IMR-90 (cell line): ENCODE data around the gene KIAA1328. TPM values are rescaled to one million over a fixed set of nuclear protein-coding genes. Genes with fewer than 3 reads are reported as not detected.
"Not testable (repeated sequence)": the region's sequence is repeated elsewhere in the genome, so short reads cannot be mapped to it uniquely, and the experiment has no call there.

Experiments used
- ATAC-seq: fragments of 200-7000 bp; cut with Tn5 transposase; 2 replicates; pipeline ENCODE4 v1.9.1; 2020; ENCODE audit warnings: low read depth, mild to moderate bottlenecking, moderate library complexity
- BruUV-seq: library from RNA; stranded (reverse); fragments of 400-500 nt; replicated peaks from 2 replicates; lab custom pipeline; 2021; lab: Mats Ljungman, UMichigan
- CTCF ChIA-PET: fragments of 300-600 bp; formaldehyde crosslinking; extraction: SDS; loops from one replicate; lab custom pipeline; 2021; ENCODE audit warnings: antibody characterized with exemption; lab: Yijun Ruan, JAX
- POLR2A ChIA-PET: fragments of 300-600 bp; sonication (Branson Sonifier 250); formaldehyde crosslinking; loops from one replicate; lab custom pipeline; 2022; ENCODE audit warnings: antibody characterized with exemption; ENCODE audit not compliant: unreplicated experiment; lab: Charles Lee
- DNase-seq: peaks from one replicate; pipeline ENCODE4 v3.0.0; 2013
- H2AFZ ChIP-seq: replicated peaks from 2 replicates; pipeline ENCODE3; 2013; ENCODE audit warnings: low read length, mild to moderate bottlenecking; ENCODE audit not compliant: poor library complexity
- H2AK5ac ChIP-seq: 2 replicates; pipeline ENCODE4 v1.6.1; 2013; ENCODE audit warnings: low read depth, low read length, inconsistent platforms
- H2AK9ac ChIP-seq: replicated peaks from 2 replicates; pipeline ENCODE3; 2013; ENCODE audit warnings: mild to moderate bottlenecking, low read depth, low read length, moderate library complexity; ENCODE audit not compliant: poor library complexity
- H2BK120ac ChIP-seq: 2 replicates; pipeline ENCODE4 v1.6.1; 2013; ENCODE audit warnings: low read depth, low read length, inconsistent platforms
- H2BK15ac ChIP-seq: 3 replicates; pipeline ENCODE4 v1.6.1; 2013; ENCODE audit warnings: low read depth, low read length, inconsistent platforms
- H2BK20ac ChIP-seq: 2 replicates; pipeline ENCODE4 v1.6.1; 2013; ENCODE audit warnings: low read depth, mild to moderate bottlenecking, inconsistent platforms, low read length, moderate library complexity
- H2BK5ac ChIP-seq: 2 replicates; pipeline ENCODE4 v1.6.1; 2013; ENCODE audit warnings: mild to moderate bottlenecking, low read depth, low read length, inconsistent platforms; ENCODE audit not compliant: poor library complexity, severe bottlenecking
- H3K14ac ChIP-seq: replicated peaks from 2 replicates; pipeline ENCODE4 v1.6.1; 2013; ENCODE audit warnings: low read depth, low read length, inconsistent platforms
- H3K18ac ChIP-seq: 2 replicates; pipeline ENCODE4 v1.6.1; 2013; ENCODE audit warnings: low read depth, low read length, control low read depth
- H3K23ac ChIP-seq: 2 replicates; pipeline ENCODE4 v1.6.1; 2013; ENCODE audit warnings: low read depth, low read length, inconsistent platforms
- H3K27ac ChIP-seq: 2 replicates; pipeline ENCODE4 v1.5.1; 2013; ENCODE audit warnings: mild to moderate bottlenecking, control low read depth, low read length; ENCODE audit not compliant: insufficient read depth
- H3K27me3 ChIP-seq: 2 replicates; pipeline ENCODE4 v1.6.1; 2013; ENCODE audit warnings: low read length; ENCODE audit not compliant: control insufficient read depth, insufficient read depth
- H3K36me3 ChIP-seq: 2 replicates; pipeline ENCODE4 v1.6.1; 2013; ENCODE audit warnings: low read length, mixed read lengths; ENCODE audit not compliant: control insufficient read depth, insufficient read depth
- H3K4ac ChIP-seq: 2 replicates; pipeline ENCODE4 v1.6.1; 2013; ENCODE audit warnings: low read depth, low read length, inconsistent platforms
- H3K4me1 ChIP-seq: 2 replicates; pipeline ENCODE4 v1.6.1; 2013; ENCODE audit warnings: low read length, mixed read lengths; ENCODE audit not compliant: control insufficient read depth, insufficient read depth
- H3K4me2 ChIP-seq: 2 replicates; pipeline ENCODE4 v1.6.1; 2013; ENCODE audit warnings: low read depth, mild to moderate bottlenecking, control low read depth, low read length, moderate library complexity
- H3K4me3 ChIP-seq: 2 replicates; pipeline ENCODE4 v1.5.1; 2013; ENCODE audit warnings: low read depth, mild to moderate bottlenecking, control low read depth, low read length, moderate library complexity; ENCODE audit not compliant: insufficient read depth
- H3K56ac ChIP-seq: 2 replicates; pipeline ENCODE4 v1.6.1; 2013; ENCODE audit warnings: low read length, inconsistent platforms; ENCODE audit not compliant: insufficient read depth; ENCODE audit errors: extremely low read depth
- H3K79me1 ChIP-seq, 2 experiments: 2 replicates each; pipeline ENCODE4 v1.6.1; 2013; ENCODE audit warnings: low read length in 2 of 2, inconsistent platforms in 1 of 2, low read depth in 1 of 2
- H3K9ac ChIP-seq: 2 replicates; pipeline ENCODE4 v1.6.1; 2013; ENCODE audit warnings: low read depth, low read length, control low read depth
- H3K9me1 ChIP-seq: 2 replicates; pipeline ENCODE4 v1.6.1; 2013; ENCODE audit warnings: low read length, inconsistent platforms; ENCODE audit not compliant: insufficient read depth
- H3K9me3 ChIP-seq: 2 replicates; pipeline ENCODE4 v1.6.1; 2013; ENCODE audit warnings: low read length; ENCODE audit not compliant: control insufficient read depth, insufficient read depth
- H4K20me1 ChIP-seq: 2 replicates; pipeline ENCODE4 v1.6.1; 2013; ENCODE audit warnings: low read length, inconsistent platforms; ENCODE audit not compliant: insufficient read depth
- H4K5ac ChIP-seq: 2 replicates; pipeline ENCODE4 v1.6.1; 2013; ENCODE audit warnings: mild to moderate bottlenecking, low read depth, low read length, control low read depth
- H4K8ac ChIP-seq, 2 experiments: 2 replicates each; pipeline ENCODE4 v1.6.1; 2013; ENCODE audit warnings: low read depth in 2 of 2, low read length in 2 of 2, control low read depth in 1 of 2, inconsistent platforms in 1 of 2
- H4K91ac ChIP-seq: 2 replicates; pipeline ENCODE4 v1.6.1; 2013; ENCODE audit warnings: low read depth, low read length, inconsistent platforms; ENCODE audit not compliant: insufficient read depth
- CEBPB ChIP-seq: IDR thresholded peaks from 2 replicates; pipeline ENCODE4 v1.6.1; 2012; ENCODE audit warnings: low read depth, low read length, improper control_type of control experiment
- CHD1 ChIP-seq: IDR thresholded peaks from 2 replicates; pipeline ENCODE4 v1.6.1; 2012; ENCODE audit warnings: low read depth, low read length, improper control_type of control experiment
- ELK1 ChIP-seq: fragments of 150-350 bp; IDR thresholded peaks from 2 replicates; pipeline ENCODE4 v1.6.1; 2016; ENCODE audit warnings: low read depth, mild to moderate bottlenecking, low read length, moderate library complexity, borderline replicate concordance
- FOS ChIP-seq: fragments of 150-350 bp; IDR thresholded peaks from 2 replicates; pipeline ENCODE4 v1.6.1; 2016; ENCODE audit warnings: low read depth, low read length
- MAFK ChIP-seq: IDR thresholded peaks from 2 replicates; pipeline ENCODE4 v1.6.1; 2012; ENCODE audit warnings: low read depth, low read length, improper control_type of control experiment
- MXI1 ChIP-seq: IDR thresholded peaks from 2 replicates; pipeline ENCODE4 v1.6.1; 2012; ENCODE audit warnings: low read depth, mild to moderate bottlenecking, low read length, moderate library complexity, borderline replicate concordance
- POLR2A ChIP-seq: IDR thresholded peaks from 2 replicates; pipeline ENCODE4 v1.6.1; 2012; ENCODE audit warnings: mild to moderate bottlenecking, low read depth, low read length
- RCOR1 ChIP-seq: IDR thresholded peaks from 2 replicates; pipeline ENCODE4 v1.6.1; 2012; ENCODE audit warnings: mild to moderate bottlenecking, low read length, improper control_type of control experiment; ENCODE audit not compliant: insufficient replicate concordance
- USF2 ChIP-seq: fragments of 150-350 bp; IDR thresholded peaks from 2 replicates; pipeline ENCODE4 v1.6.1; 2017; ENCODE audit warnings: mild to moderate bottlenecking, antibody characterized with exemption, low read length, low read depth
- WGBS, 2 experiments: methylation state at CpG; one replicate each; pipeline versions ENCODE4 v1.1.5 to v1.1.7; 2013; ENCODE audit warnings: missing lambda C conversion rate in 2 of 2; ENCODE audit not compliant: insufficient read length in 1 of 2; ENCODE audit errors: extremely low coverage in 2 of 2; 5-methylcytosine and 5-hydroxymethylcytosine counted together
- dilution Hi-C: fragments of 300-500 bp; cut with HindIII; formaldehyde crosslinking; loops from one replicate; pipeline ENCODE4 v1.14.3; 2018; ENCODE audit warnings: low sequenced_read_pairs; ENCODE audit not compliant: unreplicated experiment
- in situ Hi-C: fragments of 300-500 bp; cut with MboI; formaldehyde crosslinking; loops from 3 replicates; pipeline ENCODE4 v1.14.3; 2019; ENCODE audit warnings: low sequenced_read_pairs, inconsistent platforms, mixed read lengths
- intact Hi-C: fragments of 100-400 bp; cut with micrococcal nuclease; formaldehyde crosslinking; loops from 2 replicates; pipeline ENCODE4 v1.10.0; 2022
- polyA plus RNA-seq, 3 experiments: library from polyadenylated mRNA; depleted of rRNA; stranded (reverse); fragments of >200 nt; gene quantifications; 2 replicates each; pipeline ENCODE4 v1.2.3, GENCODE V29; 2012; ENCODE audit warnings: low replicate concordance in 1 of 3
- total RNA-seq: library from RNA; depleted of rRNA; stranded (reverse); fragments of >200 nt; gene quantifications from 2 replicates; pipeline ENCODE4 v1.2.3, GENCODE V29; 2012

The KIAA1328 gene
- total and polyA plus RNA-seq, 2 of the 4 experiments (the other 2 are of a cell fraction): 2.4 to 7.0 TPM

- no peak overlapping the region for H2AK5ac ChIP-seq
- H2BK5ac ChIP-seq: no peak overlapping the region
- ATAC-seq (no peak), DNase-seq (no peak)
- TF ChIP-seq POLR2A: no peak
- no peak for TF ChIP-seq USF2
- TF ChIP-seq MAFK: no peak
- no peak for TF ChIP-seq CEBPB
- TF ChIP-seq ELK1: no peak
- TF ChIP-seq MXI1: no peak
- no peak for TF ChIP-seq CHD1
- TF ChIP-seq FOS: no peak
- TF ChIP-seq RCOR1: no peak
- intact Hi-C loops (no loop called here), dilution Hi-C loops (no loop called here), in situ Hi-C loops (no loop called here)
- H3K14ac ChIP-seq: no peak overlapping the region
- H2BK15ac ChIP-seq: no peak overlapping the region
- no peaks in the 10 kb centered on the region for H3K9me3 ChIP-seq
- H3K79me1 ChIP-seq: no peaks in the 10 kb centered on the region
- no peak overlapping the region for H3K56ac ChIP-seq
- no peaks in the 10 kb centered on the region for H3K4me1 ChIP-seq
- H2BK20ac ChIP-seq: no peak overlapping the region
- H3K27ac ChIP-seq: no peak overlapping the region
- ChIA-PET CTCF (no interaction called here), POLR2A (no interaction called here)
- no peak overlapping the region for H3K9ac ChIP-seq
- no peak overlapping the region for H4K8ac ChIP-seq
- H3K27me3 ChIP-seq: no peaks in the 10 kb centered on the region
- no peak overlapping the region for H3K4ac ChIP-seq
- BruUV-seq: no TSS peak
- H3K9me1 ChIP-seq: no peaks in the 10 kb centered on the region
- H4K5ac ChIP-seq: no peak overlapping the region
- H2AFZ ChIP-seq: no peak overlapping the region
- no peak overlapping the region for H3K4me3 ChIP-seq
- no peak overlapping the region for H3K4me2 ChIP-seq
- no peak overlapping the region for H3K18ac ChIP-seq
- H4K91ac ChIP-seq: no peak overlapping the region
- no peaks in the 10 kb centered on the region for H4K20me1 ChIP-seq
- H3K36me3 ChIP-seq: no peaks in the 10 kb centered on the region
- WGBS, 2 experiments: no CpG with 5 or more reads among the region's 1 CpG
- no peak overlapping the region for H2AK9ac ChIP-seq
- no peak overlapping the region for H3K23ac ChIP-seq
- H2BK120ac ChIP-seq: no peak overlapping the region
Measured at GRCh38 chr18:37166491-37166890, 337.6 kb downstream of the KIAA1328 start.

GRCh38 chr18:37166966-37167365 lies 338.0 kb downstream of the KIAA1328 start:
- H3K23ac ChIP-seq, ATAC-seq, H4K8ac ChIP-seq, H3K14ac ChIP-seq, H2AFZ ChIP-seq, H3K4me3 ChIP-seq, H3K9me3 ChIP-seq, H4K20me1 ChIP-seq, H3K4me2 ChIP-seq, H3K4me1 ChIP-seq, H2BK15ac ChIP-seq, CTCF ChIA-PET, H2BK120ac ChIP-seq, H2BK5ac ChIP-seq, H3K27ac ChIP-seq, H3K79me1 ChIP-seq, in situ Hi-C loops, dilution Hi-C loops, H3K18ac ChIP-seq, H2AK9ac ChIP-seq, intact Hi-C loops, H3K56ac ChIP-seq, H4K91ac ChIP-seq, H3K9me1 ChIP-seq, H3K27me3 ChIP-seq, H2BK20ac ChIP-seq, POLR2A ChIA-PET, H4K5ac ChIP-seq, H3K4ac ChIP-seq, H3K9ac ChIP-seq, H3K36me3 ChIP-seq, DNase-seq, BruUV-seq, H2AK5ac ChIP-seq: not testable (repeated sequence)
- WGBS, 2 experiments: no CpG with 5 or more reads among the region's 6 CpGs
